ENCODE measurements around the gene MRPS31.

- TF ChIP-seq GATA2 (IDR thresholded peaks at IDR 0.05; ENCODE audit: insufficient read depth, insufficient read length, low read depth, low read length) (no peak), POLR2AphosphoS5 (IDR thresholded peaks at IDR 0.05; ENCODE audit: insufficient read depth, low read depth, low read length) (no peak)
Observed at GRCh38 chr13:40809471-40809870, 38.5 kb upstream of the MRPS31 start.

All from endothelial cell of umbilical vein (primary cell).